DOHH2 (cell line): ENCODE results near the gene SSUH2.

Source experiments
- H3F3A ChIP-seq: fragments of 200-600 bp; sonication (generic), shearing (Covaris generic); 2 replicates; pipeline ENCODE4 v1.6.0; 2016; ENCODE audit warnings: antibody characterized with exemption, mild to moderate bottlenecking; ENCODE audit not compliant: control insufficient read depth, insufficient read depth
- H3K27ac ChIP-seq: fragments of 200-600 bp; sonication (generic); 2 replicates; pipeline ENCODE4 v1.5.1; 2014; ENCODE audit warnings: low read depth, mild to moderate bottlenecking, low read length, moderate library complexity
- H3K27me3 ChIP-seq: fragments of 200-600 bp; sonication (generic); 2 replicates; pipeline ENCODE4 v1.6.1; 2014; ENCODE audit warnings: mild to moderate bottlenecking, low read length, mixed read lengths; ENCODE audit not compliant: control insufficient read depth
- H3K36me3 ChIP-seq: fragments of 200-600 bp; sonication (generic); 2 replicates; pipeline ENCODE4 v1.6.1; 2014; ENCODE audit warnings: mild to moderate bottlenecking, low read length, moderate library complexity, mixed read lengths; ENCODE audit not compliant: control insufficient read depth
- H3K4me1 ChIP-seq: fragments of 200-600 bp; sonication (generic); 2 replicates; pipeline ENCODE4 v1.6.1; 2014; ENCODE audit warnings: mild to moderate bottlenecking, low read length, mixed read lengths; ENCODE audit not compliant: control insufficient read depth
- H3K4me2 ChIP-seq: fragments of 200-600 bp; sonication (generic); 2 replicates; pipeline ENCODE4 v1.6.0; 2014; ENCODE audit warnings: mild to moderate bottlenecking, low read length, moderate library complexity
- H3K4me3 ChIP-seq: fragments of 200-600 bp; sonication (generic); 2 replicates; pipeline ENCODE4 v1.5.1; 2014; ENCODE audit warnings: mild to moderate bottlenecking, low read length, mixed read lengths
- H3K79me2 ChIP-seq: fragments of 200-600 bp; sonication (generic); 2 replicates; pipeline ENCODE4 v1.6.1; 2014; ENCODE audit warnings: mild to moderate bottlenecking, low read length, mixed read lengths; ENCODE audit not compliant: control insufficient read depth
- H3K9me2 ChIP-seq: fragments of 200-600 bp; sonication (generic); replicated peaks from 2 replicates; pipeline ENCODE4 v1.6.1; 2014; ENCODE audit warnings: mild to moderate bottlenecking, low read length, mixed read lengths; ENCODE audit not compliant: control insufficient read depth
- H3K9me3 ChIP-seq: fragments of 200-600 bp; sonication (generic); 2 replicates; pipeline ENCODE4 v1.6.1; 2014; ENCODE audit warnings: antibody characterized with exemption, low read length, mixed read lengths; ENCODE audit not compliant: control insufficient read depth, insufficient read depth
- H4K20me1 ChIP-seq: fragments of 200-600 bp; sonication (generic); 2 replicates; pipeline ENCODE4 v1.6.0; 2014; ENCODE audit warnings: low read depth, mild to moderate bottlenecking, antibody characterized with exemption, low read length, moderate library complexity; ENCODE audit not compliant: control insufficient read depth, insufficient read depth
- CTCF ChIP-seq: fragments of 200-600 bp; sonication (generic); IDR thresholded peaks from one replicate; pipeline ENCODE4 v1.5.1; 2014; ENCODE audit warnings: antibody characterized with exemption, mild to moderate bottlenecking, low read depth, low read length; ENCODE audit not compliant: poor library complexity, severe bottlenecking
- EZH2phosphoT487 ChIP-seq: fragments of 200-600 bp; sonication (generic); IDR thresholded peaks from 2 replicates; pipeline ENCODE4 v1.6.1; 2017; ENCODE audit warnings: borderline replicate concordance, mild to moderate bottlenecking, antibody characterized with exemption, low read length, moderate library complexity, mixed read lengths

The SSUH2 gene

GRCh38 chr3:8667463-8668091, 23.0 kb upstream of the SSUH2 start:
- H3K9me2 ChIP-seq: no peaks in the 10 kb centered on the region
- no peak overlapping the region for H3K4me2 ChIP-seq
- H3K79me2 ChIP-seq: no peaks in the 10 kb centered on the region
- H3K36me3 ChIP-seq: no peaks in the 10 kb centered on the region
- no peak overlapping the region for H3K4me3 ChIP-seq
- H3K27me3 ChIP-seq: no peaks in the 10 kb centered on the region
- TF ChIP-seq CTCF: no peak
- no peak for TF ChIP-seq EZH2phosphoT487
- H3K27ac ChIP-seq: no peak overlapping the region
- H3K4me1 ChIP-seq: peaks cover 53% of the 10 kb centered on the region
- no peaks in the 10 kb centered on the region for H4K20me1 ChIP-seq
- H3K9me3 ChIP-seq: no peaks in the 10 kb centered on the region
- H3F3A ChIP-seq: no peaks in the 10 kb centered on the region

- no peaks in the 10 kb centered on the region for H3K9me3 ChIP-seq
- peak overlapping the region; percentile 63 for H3K4me2 ChIP-seq
These were observed 20.9 kb upstream of the SSUH2 start for GRCh38 chr3:8665407-8665896.

GRCh38 chr3:8663177-8664061, 18.8 kb upstream of the SSUH2 start:
- no peak overlapping the region for H3K4me3 ChIP-seq
- H4K20me1 ChIP-seq: no peaks in the 10 kb centered on the region
- H3K4me1 ChIP-seq: peaks cover 86% of the 10 kb centered on the region
- H3K9me2 ChIP-seq: no peaks in the 10 kb centered on the region
- H3K9me3 ChIP-seq: no peaks in the 10 kb centered on the region
- H3F3A ChIP-seq: no peaks in the 10 kb centered on the region; the same call in 1 of the 2 replicates
- no peak overlapping the region for H3K4me2 ChIP-seq
- H3K36me3 ChIP-seq: no peaks in the 10 kb centered on the region
- no peaks in the 10 kb centered on the region for H3K79me2 ChIP-seq
- no peak overlapping the region for H3K27ac ChIP-seq
- no peaks in the 10 kb centered on the region for H3K27me3 ChIP-seq
- TF ChIP-seq CTCF: peak; percentile 60
- TF ChIP-seq EZH2phosphoT487: no peak

More at GRCh38 chr3:8665407-8665896, 20.9 kb upstream of the SSUH2 start:
- Histone ChIP-seq H3F3A (no peaks in the 10 kb centered on the region), H3K27ac (peak overlapping the region; percentile 63), H3K79me2 (no peaks in the 10 kb centered on the region), H3K9me2 (no peaks in the 10 kb centered on the region), H3K36me3 (no peaks in the 10 kb centered on the region), H3K27me3 (no peaks in the 10 kb centered on the region), H3K4me3 (peak overlapping the region; percentile 47), H4K20me1 (no peaks in the 10 kb centered on the region), H3K4me1 (peaks cover 72% of the 10 kb centered on the region)
- TF ChIP-seq EZH2phosphoT487 (no peak), CTCF (no peak)
